Measurements from ENCODE around the gene PIEZO2.
"Not testable (repeated sequence)": the region's sequence is repeated elsewhere in the genome, so short reads cannot be mapped to it uniquely, and the experiment has no call there.

PIEZO2 gene

GRCh38 chr18:11137400-11137799 is 12.0 kb downstream of the PIEZO2 start:
- no peak overlapping the region for H3K4me3 ChIP-seq (ENCODE audit: low read depth, low read length)
- DNase-seq = no peak
- H3K9me3 ChIP-seq = no peaks in the 10 kb centered on the region
- TF ChIP-seq, protein P1, sequence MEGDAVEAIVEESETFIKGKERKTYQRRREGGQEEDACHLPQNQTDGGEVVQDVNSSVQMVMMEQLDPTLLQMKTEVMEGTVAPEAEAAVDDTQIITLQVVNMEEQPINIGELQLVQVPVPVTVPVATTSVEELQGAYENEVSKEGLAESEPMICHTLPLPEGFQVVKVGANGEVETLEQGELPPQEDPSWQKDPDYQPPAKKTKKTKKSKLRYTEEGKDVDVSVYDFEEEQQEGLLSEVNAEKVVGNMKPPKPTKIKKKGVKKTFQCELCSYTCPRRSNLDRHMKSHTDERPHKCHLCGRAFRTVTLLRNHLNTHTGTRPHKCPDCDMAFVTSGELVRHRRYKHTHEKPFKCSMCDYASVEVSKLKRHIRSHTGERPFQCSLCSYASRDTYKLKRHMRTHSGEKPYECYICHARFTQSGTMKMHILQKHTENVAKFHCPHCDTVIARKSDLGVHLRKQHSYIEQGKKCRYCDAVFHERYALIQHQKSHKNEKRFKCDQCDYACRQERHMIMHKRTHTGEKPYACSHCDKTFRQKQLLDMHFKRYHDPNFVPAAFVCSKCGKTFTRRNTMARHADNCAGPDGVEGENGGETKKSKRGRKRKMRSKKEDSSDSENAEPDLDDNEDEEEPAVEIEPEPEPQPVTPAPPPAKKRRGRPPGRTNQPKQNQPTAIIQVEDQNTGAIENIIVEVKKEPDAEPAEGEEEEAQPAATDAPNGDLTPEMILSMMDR (IDR thresholded peaks at IDR 0.05; ENCODE audit: low read depth, low read length) = no peak
- H3K36me3 ChIP-seq = no peaks in the 10 kb centered on the region
- no peaks in the 10 kb centered on the region for H3K27me3 ChIP-seq
- H3K4me1 ChIP-seq = no peaks in the 10 kb centered on the region

DNA sequence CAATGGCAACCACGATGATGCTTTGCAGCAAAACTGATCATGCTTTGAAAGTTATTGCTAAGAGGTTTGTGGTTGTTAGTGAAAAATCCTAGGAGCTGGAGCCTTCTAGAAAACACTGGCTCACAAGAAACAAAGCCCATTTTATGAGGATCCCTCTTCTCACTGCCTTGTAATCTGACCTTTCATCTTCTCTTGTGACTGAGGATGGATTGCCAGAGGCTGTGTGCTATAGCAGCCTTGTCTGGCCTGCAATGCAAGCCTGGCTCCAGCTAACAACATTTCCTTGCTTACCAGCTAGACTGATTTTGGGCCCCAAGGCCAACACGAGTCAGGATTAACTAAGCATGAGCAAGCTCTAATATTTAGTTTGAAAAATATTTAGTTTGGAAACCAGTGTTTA is 13.1 kb downstream of the PIEZO2 start:
- no peak for DNase-seq

GRCh38 chr18:11134940-11135339 is 14.4 kb downstream of the PIEZO2 start:
- TF ChIP-seq, protein P1 (IDR thresholded peaks at IDR 0.05; ENCODE audit: low read depth, low read length) = no peak
- H3K27me3 ChIP-seq = no peaks in the 10 kb centered on the region
- no peaks in the 10 kb centered on the region for H3K36me3 ChIP-seq
- H3K9me3 ChIP-seq = no peaks in the 10 kb centered on the region
- no peak overlapping the region for H3K4me3 ChIP-seq (ENCODE audit: low read depth, low read length)
- no peaks in the 10 kb centered on the region for H3K4me1 ChIP-seq
- DNase-seq = no peak

More for the DNA sequence above, 13.1 kb downstream of the PIEZO2 start:
- H3K4me3 ChIP-seq (ENCODE audit: low read depth, low read length) = no peak overlapping the region
- no peaks in the 10 kb centered on the region for H3K4me1 ChIP-seq
- no peaks in the 10 kb centered on the region for H3K27me3 ChIP-seq
- TF ChIP-seq, protein P1 (IDR thresholded peaks at IDR 0.05; ENCODE audit: low read depth, low read length) = no peak
- no peaks in the 10 kb centered on the region for H3K36me3 ChIP-seq
- H3K9me3 ChIP-seq = no peaks in the 10 kb centered on the region

DNA sequence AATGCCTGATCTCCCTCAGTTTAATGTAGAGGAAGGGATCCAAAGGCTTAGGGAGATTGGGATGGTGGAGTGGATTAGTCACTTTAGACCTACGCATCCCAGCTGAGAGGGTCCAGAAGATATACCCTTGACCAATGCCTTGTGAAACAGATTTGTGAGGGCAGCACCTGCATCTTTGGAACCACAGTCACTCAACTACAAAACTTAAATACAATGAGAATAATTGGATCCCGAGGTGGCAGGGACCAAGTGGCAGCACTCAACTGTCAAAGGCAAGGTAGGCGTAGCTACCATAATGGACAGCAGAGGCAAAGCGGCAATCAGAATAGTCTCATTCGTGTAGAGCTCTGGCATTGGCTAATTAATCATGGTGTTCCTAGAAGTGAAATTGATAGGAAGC is 20.3 kb downstream of the PIEZO2 start:
- not testable (repeated sequence) for H3K4me1 ChIP-seq; DNase-seq; H3K4me3 ChIP-seq (ENCODE audit: low read depth, low read length); H3K27me3 ChIP-seq; H3K36me3 ChIP-seq; H3K9me3 ChIP-seq

DNA sequence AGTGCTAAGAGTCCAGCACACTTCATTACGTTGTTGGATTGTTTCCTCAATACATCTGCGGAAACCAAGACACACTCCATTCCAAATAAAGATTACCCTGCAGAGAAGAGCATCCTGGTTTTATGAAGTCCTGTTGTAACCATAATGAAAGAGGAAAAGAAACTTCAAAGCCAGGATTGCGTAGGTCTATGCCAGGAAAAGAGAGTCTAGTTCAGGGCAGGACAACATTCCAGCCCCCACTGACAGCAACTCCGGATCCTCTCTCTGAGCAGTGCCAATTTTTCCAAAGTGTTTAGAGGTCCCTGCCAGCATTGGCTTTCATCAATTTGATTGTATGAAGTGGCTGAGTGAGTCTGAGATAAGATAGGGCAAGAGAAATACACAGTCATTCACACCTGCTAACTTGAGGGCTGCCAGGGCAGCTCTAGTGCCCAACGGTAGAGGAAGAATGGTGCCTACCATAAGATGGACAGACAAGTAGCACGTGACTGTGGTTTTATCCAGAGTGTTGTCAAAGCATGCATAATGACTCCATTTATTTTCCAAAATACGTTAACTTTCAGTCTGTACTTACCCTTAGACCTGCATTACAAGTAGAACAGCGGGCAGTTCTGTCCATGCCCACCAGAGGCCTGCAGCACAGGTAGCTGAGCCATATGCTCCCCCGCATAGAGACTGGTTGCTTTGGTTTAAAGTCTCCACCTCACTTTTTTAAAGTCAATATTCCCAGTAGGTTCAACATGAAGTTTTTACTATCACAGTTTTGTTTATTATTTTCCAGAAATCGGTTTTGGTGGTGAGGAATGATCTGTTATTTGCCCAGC is 23.7 kb downstream of the PIEZO2 start:
- Histone ChIP-seq H3K9me3 (no peaks in the 10 kb centered on the region), H3K4me1 (no peaks in the 10 kb centered on the region), H3K27me3 (no peaks in the 10 kb centered on the region), H3K36me3 (no peaks in the 10 kb centered on the region), H3K4me3 (ENCODE audit: low read depth, low read length) (no peak overlapping the region)
- no peak for DNase-seq
- TF ChIP-seq, protein P1 (IDR thresholded peaks at IDR 0.05; ENCODE audit: low read depth, low read length) = no peak

- no peaks in the 10 kb centered on the region for H3K27me3 ChIP-seq
- no peaks in the 10 kb centered on the region for H3K4me1 ChIP-seq
- no peak for DNase-seq
- no peak overlapping the region for H3K4me3 ChIP-seq (ENCODE audit: low read depth, low read length)
- H3K36me3 ChIP-seq = no peaks in the 10 kb centered on the region
- TF ChIP-seq, protein P1 (IDR thresholded peaks at IDR 0.05; ENCODE audit: low read depth, low read length) = no peak
- no peaks in the 10 kb centered on the region for H3K9me3 ChIP-seq
Observed at GRCh38 chr18:11124054-11124453, 25.3 kb downstream of the PIEZO2 start.
